GM18499 (cell line): ENCODE data around the gene APRT.

Experiments used
- ATAC-seq: cut with Tn5 transposase; IDR thresholded peaks from one replicate; pipeline ENCODE4 v1.9.1; 2021; ENCODE audit warnings: moderate number of reproducible peaks; ENCODE audit not compliant: insufficient read depth, unreplicated experiment

APRT gene

DNA sequence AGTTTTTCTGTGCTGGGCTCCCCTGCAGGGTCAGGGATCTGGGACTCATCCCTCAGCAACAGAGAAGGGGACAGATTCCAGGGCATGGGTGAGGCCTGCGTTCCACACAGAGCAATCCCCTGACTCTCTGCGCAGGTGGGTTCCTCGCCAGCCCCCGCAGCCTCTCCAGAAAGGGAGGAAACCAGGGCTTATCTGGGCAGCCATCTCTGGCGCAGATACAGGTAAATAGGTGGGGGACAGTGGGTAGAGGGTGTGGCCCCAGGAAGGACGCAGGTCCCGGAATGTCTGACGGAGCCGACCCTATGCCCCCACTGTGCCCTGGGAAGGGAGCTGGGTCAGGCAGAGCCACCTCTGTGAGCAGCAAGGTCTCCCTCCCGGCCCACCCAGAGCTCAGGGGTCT, 49.9 kb downstream of the APRT start:
- no peak for ATAC-seq

DNA sequence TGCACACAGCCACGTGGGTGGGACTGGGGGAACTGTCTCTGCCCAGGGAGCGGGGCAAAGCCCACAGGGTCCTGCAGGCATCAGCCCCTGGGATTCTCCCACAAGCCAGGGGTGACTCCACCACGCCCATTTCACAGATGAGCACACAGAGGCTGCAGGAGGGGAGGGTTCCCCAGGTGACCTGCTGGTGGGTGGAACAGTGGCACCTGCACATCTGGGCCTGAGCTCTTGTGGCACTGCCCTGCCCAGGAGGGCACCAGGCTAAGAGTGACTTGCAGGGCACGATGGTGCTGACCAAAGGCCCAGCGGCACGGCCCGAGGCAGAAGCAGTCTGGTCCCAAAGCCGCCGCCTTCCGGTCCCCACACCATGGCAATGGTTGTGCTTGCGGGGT, 50.6 kb downstream of the APRT start:
- ATAC-seq = no peak

DNA sequence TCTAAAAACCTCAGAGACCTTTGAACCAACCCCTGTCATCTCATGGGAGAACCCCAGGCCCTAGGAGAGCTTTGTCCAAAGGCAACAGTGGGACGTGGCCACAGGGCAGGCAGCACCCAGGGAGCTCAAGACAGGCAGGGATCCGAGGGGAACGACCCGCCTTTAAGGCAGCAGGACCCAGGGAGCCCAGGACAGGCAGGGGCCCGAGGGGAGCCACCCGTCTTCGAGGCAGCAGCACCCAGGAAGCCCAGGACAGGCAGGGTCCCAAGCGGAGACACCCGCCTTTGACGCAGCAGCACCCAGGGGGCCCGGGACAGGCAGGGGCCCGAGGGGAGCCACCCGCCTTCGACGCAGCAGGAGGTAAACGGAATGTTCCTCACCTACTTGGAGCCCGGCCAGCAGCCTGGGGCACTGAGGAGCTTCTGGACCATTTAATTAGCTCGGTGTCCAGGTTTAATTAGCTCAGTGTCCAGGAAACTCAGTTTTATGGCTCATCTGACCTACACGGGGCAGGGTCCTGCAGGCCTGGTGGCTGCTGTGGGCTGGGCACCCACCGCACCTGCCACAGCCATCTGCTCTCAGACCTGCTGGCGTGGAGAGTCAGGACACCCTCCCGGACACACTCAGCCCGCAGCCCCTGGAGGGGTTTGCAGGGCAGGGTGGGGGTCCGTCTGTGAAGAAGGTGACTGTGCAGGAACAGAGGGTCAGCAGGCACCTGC, 51.1 kb downstream of the APRT start:
- no peak for ATAC-seq

DNA sequence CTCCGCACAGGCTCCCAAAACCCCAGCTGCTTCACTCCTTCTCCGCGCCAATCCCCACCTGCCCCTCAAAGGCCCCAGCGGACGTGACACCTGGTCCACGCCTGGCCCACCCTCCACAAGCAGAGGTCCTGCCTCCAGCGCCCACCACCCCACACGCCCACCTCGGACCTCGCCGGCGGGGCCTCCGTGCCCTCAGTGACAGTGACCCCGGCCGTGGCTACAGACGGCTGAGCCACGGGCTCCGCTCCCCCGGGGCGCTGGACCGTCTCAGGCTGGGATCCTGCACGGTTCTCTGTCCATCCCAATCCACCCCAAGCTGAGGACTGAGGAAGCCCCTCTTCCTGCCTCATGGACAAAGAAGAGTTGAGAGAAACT, 51.8 kb downstream of the APRT start:
- ATAC-seq = no peak
